Measurements from ENCODE around the gene CRB1.

CRB1 gene

GRCh38 chr1:197304638-197305200 is 36.7 kb downstream of the CRB1 start:
- no peak for DNase-seq

GRCh38 chr1:197305925-197306324 is 37.9 kb downstream of the CRB1 start:
- no peak for DNase-seq

- DNase-seq, result no peak
Measured at GRCh38 chr1:197306381-197307062, 38.5 kb downstream of the CRB1 start.

- no peak for DNase-seq
Measured at GRCh38 chr1:197307136-197307535, 39.1 kb downstream of the CRB1 start.

- DNase-seq, result no peak
Measured at GRCh38 chr1:197307551-197307950, 39.5 kb downstream of the CRB1 start.

GRCh38 chr1:197311081-197311480 is 43.0 kb downstream of the CRB1 start:
- no peak for DNase-seq

- DNase-seq, result no peak
Measured at GRCh38 chr1:197312163-197312562, 44.1 kb downstream of the CRB1 start.

- DNase-seq, result no peak
Measured at GRCh38 chr1:197313713-197314112, 45.7 kb downstream of the CRB1 start.

- DNase-seq, result no peak
Measured at GRCh38 chr1:197314682-197315081, 46.6 kb downstream of the CRB1 start.

- DNase-seq, result no peak
Measured at GRCh38 chr1:197319631-197320030, 51.6 kb downstream of the CRB1 start.

GRCh38 chr1:197320991-197321531 is 53.0 kb downstream of the CRB1 start:
- no peak for DNase-seq

GRCh38 chr1:197321811-197322210 is 53.8 kb downstream of the CRB1 start:
- no peak for DNase-seq

GRCh38 chr1:197327776-197328364 is 59.8 kb downstream of the CRB1 start:
- DNase-seq, result no peak

GRCh38 chr1:197330213-197330612 is 62.2 kb downstream of the CRB1 start:
- no peak for DNase-seq

- no peak for DNase-seq
Measured at GRCh38 chr1:197331565-197331964, 63.5 kb downstream of the CRB1 start.

GRCh38 chr1:197333041-197333440 is 65.0 kb downstream of the CRB1 start:
- DNase-seq, result no peak

- DNase-seq, result no peak
Measured at GRCh38 chr1:197336571-197336970, 68.5 kb downstream of the CRB1 start.

GRCh38 chr1:197339106-197340060 is 71.3 kb downstream of the CRB1 start:
- no peak for DNase-seq

GRCh38 chr1:197341626-197342025 is 73.6 kb downstream of the CRB1 start:
- no peak for DNase-seq

GRCh38 chr1:197342044-197342565 is 74.1 kb downstream of the CRB1 start:
- peak in 1 of 2 donors; percentile 10 for DNase-seq

- no peak for DNase-seq
Measured at GRCh38 chr1:197342669-197343068, 74.6 kb downstream of the CRB1 start.

GRCh38 chr1:197343663-197344273 is 75.7 kb downstream of the CRB1 start:
- no peak for DNase-seq

All from bone marrow (tissue), 2 donors.